ENCODE results near the gene FCRL3.

The FCRL3 gene

DNA sequence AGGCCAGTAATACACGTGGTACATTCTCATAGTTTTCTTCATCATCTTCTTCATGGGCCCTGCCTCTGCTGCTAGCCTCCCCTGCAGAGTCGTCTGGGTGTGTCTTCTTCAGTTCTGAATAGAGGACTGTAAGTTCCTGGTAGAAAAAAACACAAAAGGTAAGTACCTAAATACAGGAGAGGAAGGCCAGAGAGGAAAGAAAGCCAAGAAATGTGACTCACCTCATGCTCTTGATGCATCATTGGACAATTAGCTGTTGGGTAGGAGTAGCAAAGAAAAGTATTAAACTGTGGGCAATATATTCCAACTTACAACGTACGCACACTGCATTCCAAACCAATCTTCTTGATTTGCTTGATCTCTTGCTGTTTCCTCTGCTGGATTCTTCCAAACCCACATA, 21.8 kb downstream of the FCRL3 start:
- no peak for DNase-seq (ENCODE audit: low read depth)

- DNase-seq (ENCODE audit: low read depth) = no peak
Measured at GRCh38 chr1:157673008-157673407, 27.6 kb downstream of the FCRL3 start.

- no peak for DNase-seq (ENCODE audit: low read depth)
Measured at GRCh38 chr1:157671895-157672294, 28.7 kb downstream of the FCRL3 start.

GRCh38 chr1:157659576-157660247, 40.9 kb downstream of the FCRL3 start:
- DNase-seq (ENCODE audit: low read depth) = no peak

- no peak for DNase-seq (ENCODE audit: low read depth)
Measured at GRCh38 chr1:157658571-157658970, 42.0 kb downstream of the FCRL3 start.

- DNase-seq (ENCODE audit: low read depth) = no peak
Measured at GRCh38 chr1:157653494-157653873, 47.1 kb downstream of the FCRL3 start.

DNA sequence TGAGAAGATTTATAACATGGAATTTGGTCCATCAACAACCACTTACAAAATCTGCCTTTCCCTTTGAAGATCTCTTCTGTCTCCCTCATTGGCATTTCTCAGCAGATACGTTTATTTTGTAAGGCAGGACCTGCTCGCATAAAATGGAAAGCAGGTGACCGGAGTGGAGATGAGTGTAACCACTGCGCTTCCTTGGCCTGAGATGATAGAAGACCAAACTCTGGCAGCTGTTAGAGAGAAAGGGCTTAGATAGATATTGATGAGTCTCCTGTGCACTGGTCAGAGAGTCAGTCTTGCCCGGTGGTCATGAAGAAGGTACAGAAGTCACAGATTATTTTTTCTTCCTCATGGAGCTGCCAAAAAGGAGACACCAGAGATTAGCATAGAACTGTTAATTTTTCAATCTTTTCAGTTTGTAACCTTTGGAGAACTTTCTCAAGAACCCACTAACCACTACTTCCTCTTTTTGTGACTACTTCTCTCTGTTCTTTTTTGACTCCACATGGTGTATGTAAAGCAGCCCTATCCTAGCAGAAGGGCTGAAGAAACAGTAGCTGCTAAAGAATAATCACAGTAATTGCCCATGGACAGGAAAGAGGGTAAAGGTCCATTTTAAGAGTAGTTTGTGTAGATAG, 47.6 kb downstream of the FCRL3 start:
- no peak for DNase-seq (ENCODE audit: low read depth)

GRCh38 chr1:157648317-157648716, 52.3 kb downstream of the FCRL3 start:
- DNase-seq (ENCODE audit: low read depth) = no peak

- DNase-seq (ENCODE audit: low read depth) = no peak
Measured at GRCh38 chr1:157646144-157646543, 54.4 kb downstream of the FCRL3 start.

DNA sequence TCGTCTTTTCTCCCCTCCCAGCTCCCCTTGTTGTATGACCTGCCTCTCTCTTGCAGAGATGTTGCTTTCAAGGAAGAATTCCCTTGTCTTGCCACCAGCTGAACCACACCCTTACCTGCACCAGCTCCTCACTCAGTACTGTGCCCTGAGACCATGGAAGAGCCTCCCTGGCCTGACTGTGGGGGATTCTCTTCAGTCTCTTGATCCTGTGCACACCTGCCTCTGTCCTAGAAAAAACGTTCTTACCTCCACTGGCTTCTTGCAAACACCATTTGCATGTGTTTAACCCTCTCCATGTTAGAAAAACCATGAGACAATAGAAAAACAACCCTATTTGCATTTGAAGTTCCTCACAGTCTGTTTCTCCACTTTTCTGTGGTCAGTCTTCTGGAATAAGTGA, 59.4 kb downstream of the FCRL3 start:
- no peak for DNase-seq (ENCODE audit: low read depth)

DNA sequence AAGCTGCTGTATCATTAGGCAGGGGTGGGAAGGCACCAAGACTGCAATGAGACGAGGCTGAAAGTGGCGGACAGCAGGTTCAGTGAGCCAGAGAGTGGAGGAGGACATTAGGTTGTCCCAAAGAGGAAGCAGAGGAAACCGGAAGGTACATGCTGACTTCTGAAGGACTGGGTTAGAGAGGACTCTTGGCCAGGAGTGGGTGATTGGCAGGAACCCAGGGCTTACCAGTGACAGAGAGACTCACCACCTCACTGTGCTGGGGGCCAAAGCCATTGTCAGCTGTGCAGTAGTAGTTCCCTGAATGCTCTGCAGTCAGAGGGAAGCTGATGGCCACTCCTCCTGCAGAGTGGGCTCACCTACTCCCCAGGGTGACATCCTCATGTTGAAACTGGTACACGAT, 60.8 kb downstream of the FCRL3 start:
- no peak for DNase-seq (ENCODE audit: low read depth)

DNA sequence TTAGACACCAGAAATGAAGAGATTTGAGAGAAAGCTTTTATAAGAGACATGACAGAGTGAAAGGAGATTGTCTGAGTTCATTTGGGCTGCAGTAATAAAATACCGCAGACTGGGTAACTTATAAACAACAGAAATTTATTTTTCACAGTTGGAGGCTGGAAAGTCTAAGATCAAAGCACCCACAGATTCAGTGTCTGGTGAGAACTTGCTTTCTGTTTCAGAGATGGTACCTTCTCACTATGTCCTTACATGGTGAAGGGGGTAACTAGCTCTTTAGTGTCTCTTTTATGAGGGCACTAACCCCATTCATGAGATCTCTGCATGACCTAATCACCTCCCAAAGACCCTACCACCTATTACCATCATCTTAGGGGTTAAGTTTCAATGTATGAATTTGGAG, 71.8 kb downstream of the FCRL3 start:
- DNase-seq (ENCODE audit: low read depth) = no peak

Measured in activated gamma-delta T cell treated with anti-CD3 and anti-CD28 coated beads, Interleukin-2, amount 50 U/mL, for 16 hours (primary cell).